IMR-90 (cell line): Measurements from ENCODE around the gene RHBDL1. TPM values are rescaled to one million over a fixed set of nuclear protein-coding genes. Genes with fewer than 3 reads are reported as not detected.

Experiments used
- ATAC-seq: fragments of 200-7000 bp; cut with Tn5 transposase; 2 replicates; pipeline ENCODE4 v1.9.1; 2020; ENCODE audit warnings: low read depth, mild to moderate bottlenecking, moderate library complexity
- BruUV-seq: library from RNA; stranded (reverse); fragments of 400-500 nt; replicated peaks from 2 replicates; lab custom pipeline; 2021; lab: Mats Ljungman, UMichigan
- CTCF ChIA-PET: fragments of 300-600 bp; formaldehyde crosslinking; extraction: SDS; loops from one replicate; lab custom pipeline; 2021; ENCODE audit warnings: antibody characterized with exemption; lab: Yijun Ruan, JAX
- POLR2A ChIA-PET: fragments of 300-600 bp; sonication (Branson Sonifier 250); formaldehyde crosslinking; loops from one replicate; lab custom pipeline; 2022; ENCODE audit warnings: antibody characterized with exemption; ENCODE audit not compliant: unreplicated experiment; lab: Charles Lee
- DNase-seq: peaks from one replicate; pipeline ENCODE4 v3.0.0; 2013
- H2AFZ ChIP-seq: replicated peaks from 2 replicates; pipeline ENCODE3; 2013; ENCODE audit warnings: low read length, mild to moderate bottlenecking; ENCODE audit not compliant: poor library complexity
- H2AK5ac ChIP-seq: 2 replicates; pipeline ENCODE4 v1.6.1; 2013; ENCODE audit warnings: low read depth, low read length, inconsistent platforms
- H2AK9ac ChIP-seq: replicated peaks from 2 replicates; pipeline ENCODE3; 2013; ENCODE audit warnings: mild to moderate bottlenecking, low read depth, low read length, moderate library complexity; ENCODE audit not compliant: poor library complexity
- H2BK120ac ChIP-seq: 2 replicates; pipeline ENCODE4 v1.6.1; 2013; ENCODE audit warnings: low read depth, low read length, inconsistent platforms
- H2BK15ac ChIP-seq: 3 replicates; pipeline ENCODE4 v1.6.1; 2013; ENCODE audit warnings: low read depth, low read length, inconsistent platforms
- H2BK20ac ChIP-seq: 2 replicates; pipeline ENCODE4 v1.6.1; 2013; ENCODE audit warnings: low read depth, mild to moderate bottlenecking, inconsistent platforms, low read length, moderate library complexity
- H2BK5ac ChIP-seq: 2 replicates; pipeline ENCODE4 v1.6.1; 2013; ENCODE audit warnings: mild to moderate bottlenecking, low read depth, low read length, inconsistent platforms; ENCODE audit not compliant: poor library complexity, severe bottlenecking
- H3K14ac ChIP-seq: replicated peaks from 2 replicates; pipeline ENCODE4 v1.6.1; 2013; ENCODE audit warnings: low read depth, low read length, inconsistent platforms
- H3K18ac ChIP-seq: 2 replicates; pipeline ENCODE4 v1.6.1; 2013; ENCODE audit warnings: low read depth, low read length, control low read depth
- H3K23ac ChIP-seq: 2 replicates; pipeline ENCODE4 v1.6.1; 2013; ENCODE audit warnings: low read depth, low read length, inconsistent platforms
- H3K27ac ChIP-seq: 2 replicates; pipeline ENCODE4 v1.5.1; 2013; ENCODE audit warnings: mild to moderate bottlenecking, control low read depth, low read length; ENCODE audit not compliant: insufficient read depth
- H3K27me3 ChIP-seq: 2 replicates; pipeline ENCODE4 v1.6.1; 2013; ENCODE audit warnings: low read length; ENCODE audit not compliant: control insufficient read depth, insufficient read depth
- H3K36me3 ChIP-seq: 2 replicates; pipeline ENCODE4 v1.6.1; 2013; ENCODE audit warnings: low read length, mixed read lengths; ENCODE audit not compliant: control insufficient read depth, insufficient read depth
- H3K4ac ChIP-seq: 2 replicates; pipeline ENCODE4 v1.6.1; 2013; ENCODE audit warnings: low read depth, low read length, inconsistent platforms
- H3K4me1 ChIP-seq: 2 replicates; pipeline ENCODE4 v1.6.1; 2013; ENCODE audit warnings: low read length, mixed read lengths; ENCODE audit not compliant: control insufficient read depth, insufficient read depth
- H3K4me2 ChIP-seq: 2 replicates; pipeline ENCODE4 v1.6.1; 2013; ENCODE audit warnings: low read depth, mild to moderate bottlenecking, control low read depth, low read length, moderate library complexity
- H3K4me3 ChIP-seq: 2 replicates; pipeline ENCODE4 v1.5.1; 2013; ENCODE audit warnings: low read depth, mild to moderate bottlenecking, control low read depth, low read length, moderate library complexity; ENCODE audit not compliant: insufficient read depth
- H3K56ac ChIP-seq: 2 replicates; pipeline ENCODE4 v1.6.1; 2013; ENCODE audit warnings: low read length, inconsistent platforms; ENCODE audit not compliant: insufficient read depth; ENCODE audit errors: extremely low read depth
- H3K79me1 ChIP-seq, 2 experiments: 2 replicates each; pipeline ENCODE4 v1.6.1; 2013; ENCODE audit warnings: low read length in 2 of 2, inconsistent platforms in 1 of 2, low read depth in 1 of 2
- H3K9ac ChIP-seq: 2 replicates; pipeline ENCODE4 v1.6.1; 2013; ENCODE audit warnings: low read depth, low read length, control low read depth
- H3K9me1 ChIP-seq: 2 replicates; pipeline ENCODE4 v1.6.1; 2013; ENCODE audit warnings: low read length, inconsistent platforms; ENCODE audit not compliant: insufficient read depth
- H3K9me3 ChIP-seq: 2 replicates; pipeline ENCODE4 v1.6.1; 2013; ENCODE audit warnings: low read length; ENCODE audit not compliant: control insufficient read depth, insufficient read depth
- H4K20me1 ChIP-seq: 2 replicates; pipeline ENCODE4 v1.6.1; 2013; ENCODE audit warnings: low read length, inconsistent platforms; ENCODE audit not compliant: insufficient read depth
- H4K5ac ChIP-seq: 2 replicates; pipeline ENCODE4 v1.6.1; 2013; ENCODE audit warnings: mild to moderate bottlenecking, low read depth, low read length, control low read depth
- H4K8ac ChIP-seq, 2 experiments: 2 replicates each; pipeline ENCODE4 v1.6.1; 2013; ENCODE audit warnings: low read depth in 2 of 2, low read length in 2 of 2, control low read depth in 1 of 2, inconsistent platforms in 1 of 2
- H4K91ac ChIP-seq: 2 replicates; pipeline ENCODE4 v1.6.1; 2013; ENCODE audit warnings: low read depth, low read length, inconsistent platforms; ENCODE audit not compliant: insufficient read depth
- CEBPB ChIP-seq: IDR thresholded peaks from 2 replicates; pipeline ENCODE4 v1.6.1; 2012; ENCODE audit warnings: low read depth, low read length, improper control_type of control experiment
- CHD1 ChIP-seq: IDR thresholded peaks from 2 replicates; pipeline ENCODE4 v1.6.1; 2012; ENCODE audit warnings: low read depth, low read length, improper control_type of control experiment
- CTCF ChIP-seq: conservative IDR thresholded peaks from 2 replicates; pipeline ENCODE4 v1.5.1; 2012; ENCODE audit warnings: mild to moderate bottlenecking, low read depth, low read length, improper control_type of control experiment
- ELK1 ChIP-seq: fragments of 150-350 bp; IDR thresholded peaks from 2 replicates; pipeline ENCODE4 v1.6.1; 2016; ENCODE audit warnings: low read depth, mild to moderate bottlenecking, low read length, moderate library complexity, borderline replicate concordance
- FOS ChIP-seq: fragments of 150-350 bp; IDR thresholded peaks from 2 replicates; pipeline ENCODE4 v1.6.1; 2016; ENCODE audit warnings: low read depth, low read length
- MAFK ChIP-seq: IDR thresholded peaks from 2 replicates; pipeline ENCODE4 v1.6.1; 2012; ENCODE audit warnings: low read depth, low read length, improper control_type of control experiment
- MAZ ChIP-seq: IDR thresholded peaks from 2 replicates; pipeline ENCODE4 v1.6.1; 2012; ENCODE audit warnings: low read depth, mild to moderate bottlenecking, low read length, improper control_type of control experiment, moderate library complexity, borderline replicate concordance
- MXI1 ChIP-seq: IDR thresholded peaks from 2 replicates; pipeline ENCODE4 v1.6.1; 2012; ENCODE audit warnings: low read depth, mild to moderate bottlenecking, low read length, moderate library complexity, borderline replicate concordance
- NFE2L2 ChIP-seq: fragments of 150-350 bp; IDR thresholded peaks from 2 replicates; pipeline ENCODE4 v1.6.1; 2016; ENCODE audit warnings: low read depth, mild to moderate bottlenecking, low read length
- POLR2A ChIP-seq: IDR thresholded peaks from 2 replicates; pipeline ENCODE4 v1.6.1; 2012; ENCODE audit warnings: mild to moderate bottlenecking, low read depth, low read length
- RCOR1 ChIP-seq: IDR thresholded peaks from 2 replicates; pipeline ENCODE4 v1.6.1; 2012; ENCODE audit warnings: mild to moderate bottlenecking, low read length, improper control_type of control experiment; ENCODE audit not compliant: insufficient replicate concordance
- RFX5 ChIP-seq: IDR thresholded peaks from 2 replicates; pipeline ENCODE4 v1.8.0; 2012; ENCODE audit warnings: low read depth, mild to moderate bottlenecking, low read length, moderate library complexity
- SMC3 ChIP-seq: fragments of 150-350 bp; IDR thresholded peaks from 2 replicates; pipeline ENCODE4 v1.6.1; 2016; ENCODE audit warnings: low read depth, mild to moderate bottlenecking, antibody characterized with exemption, low read length, moderate library complexity
- USF2 ChIP-seq: fragments of 150-350 bp; IDR thresholded peaks from 2 replicates; pipeline ENCODE4 v1.6.1; 2017; ENCODE audit warnings: mild to moderate bottlenecking, antibody characterized with exemption, low read length, low read depth
- WGBS, 2 experiments: methylation state at CpG; one replicate each; pipeline versions ENCODE4 v1.1.5 to v1.1.7; 2013; ENCODE audit warnings: missing lambda C conversion rate in 2 of 2; ENCODE audit not compliant: insufficient read length in 1 of 2; ENCODE audit errors: extremely low coverage in 2 of 2; 5-methylcytosine and 5-hydroxymethylcytosine counted together
- dilution Hi-C: fragments of 300-500 bp; cut with HindIII; formaldehyde crosslinking; loops from one replicate; pipeline ENCODE4 v1.14.3; 2018; ENCODE audit warnings: low sequenced_read_pairs; ENCODE audit not compliant: unreplicated experiment
- in situ Hi-C: fragments of 300-500 bp; cut with MboI; formaldehyde crosslinking; loops from 3 replicates; pipeline ENCODE4 v1.14.3; 2019; ENCODE audit warnings: low sequenced_read_pairs, inconsistent platforms, mixed read lengths
- intact Hi-C: fragments of 100-400 bp; cut with micrococcal nuclease; formaldehyde crosslinking; loops from 2 replicates; pipeline ENCODE4 v1.10.0; 2022
- polyA plus RNA-seq, 3 experiments: library from polyadenylated mRNA; depleted of rRNA; stranded (reverse); fragments of >200 nt; gene quantifications; 2 replicates each; pipeline ENCODE4 v1.2.3, GENCODE V29; 2012; ENCODE audit warnings: low replicate concordance in 1 of 3
- total RNA-seq: library from RNA; depleted of rRNA; stranded (reverse); fragments of >200 nt; gene quantifications from 2 replicates; pipeline ENCODE4 v1.2.3, GENCODE V29; 2012

RHBDL1 gene
- total and polyA plus RNA-seq, 2 of the 4 experiments (the other 2 are of a cell fraction) = 0.72 to 4.1 TPM

- intact Hi-C loops (loop anchor here (2.0 to 5.0 kb wide), 3 partner anchors 77 to 343 kb away; partner anchors contain the start of genes CHTF18, RPUSD1 and SOX8), dilution Hi-C loops (no loop called here), in situ Hi-C loops (loop anchor here (5.0 to 25.0 kb wide), 2 partner anchors 76 to 351 kb away; partner anchors contain the start of genes CHTF18, RPUSD1 and SSTR5)
- Histone ChIP-seq H3K9ac (no peak overlapping the region), H3K4me2 (no peak overlapping the region), H2BK5ac (no peak overlapping the region), H3K4me1 (peaks cover 14% of the 10 kb centered on the region; the same call in 1 of the 2 replicates), H4K8ac (no peak overlapping the region), H2AFZ (peak overlapping the region; percentile 61), H3K18ac (no peak overlapping the region), H3K9me1 (no peaks in the 10 kb centered on the region), H3K36me3 (no peaks in the 10 kb centered on the region), H3K9me3 (no peaks in the 10 kb centered on the region), H3K4ac (no peak overlapping the region), H3K56ac (no peak overlapping the region), H3K23ac (no peak overlapping the region), H2AK5ac (no peak overlapping the region), H2BK15ac (no peak overlapping the region; the same call in 2 of the 3 replicates), H2AK9ac (no peak overlapping the region), H4K91ac (no peak overlapping the region), H4K20me1 (peaks cover 21% of the 10 kb centered on the region), H2BK20ac (no peak overlapping the region), H3K14ac (no peak overlapping the region), H3K4me3 (no peak overlapping the region), H3K27ac (no peak overlapping the region), H3K79me1 (peaks cover 0 to 10% of the 10 kb centered on the region in 2 experiments; a peak in 1 of 4 replicates), H2BK120ac (no peak overlapping the region), H4K5ac (no peak overlapping the region), H3K27me3 (peaks cover 14% of the 10 kb centered on the region)
- DNase-seq = peak; percentile 50
- peak; percentile 48 for ATAC-seq
- 31% methylated on average over 6 of the region's 25 CpGs; no CpG with 5 or more reads in 1 of the 2 experiments for WGBS, 2 experiments
- BruUV-seq = no TSS peak
- POLR2A ChIA-PET = no interaction called here
- CTCF ChIA-PET = interaction anchor here (0.7 to 1.3 kb wide), 3 partner anchors 72 to 75 kb away, joined by 3 to 6 read pairs (median 3); no protein-coding TSS in a partner anchor
- TF ChIP-seq RFX5 = no peak
- TF ChIP-seq ELK1 = no peak
- no peak for TF ChIP-seq RCOR1
- no peak for TF ChIP-seq MAFK
- TF ChIP-seq SMC3 = peak; percentile 87
- TF ChIP-seq MAZ = peak; percentile 30; the same call in 1 of the 2 replicates
- no peak for TF ChIP-seq CEBPB
- no peak for TF ChIP-seq MXI1
- TF ChIP-seq CHD1 = no peak
- no peak for TF ChIP-seq FOS
- TF ChIP-seq USF2 = no peak
- TF ChIP-seq POLR2A = no peak
- no peak for TF ChIP-seq NFE2L2
- peak; percentile 90 for TF ChIP-seq CTCF
These were observed 36.3 kb downstream of the RHBDL1 start for GRCh38 chr16:711548-712320.
